ENCODE data around the gene FLNA. TPM values are rescaled to one million over a fixed set of nuclear protein-coding genes. Genes with fewer than 3 reads are reported as not detected.
"Not testable (repeated sequence)": the region's sequence is repeated elsewhere in the genome, so short reads cannot be mapped to it uniquely, and the experiment has no call there.

FLNA gene
- polyA plus RNA-seq, 2 of the 4 experiments (the other 2 are of a cell fraction), result 303 to 1,116 TPM

GRCh38 chrX:154396973-154397887 lies 22.8 kb upstream of the FLNA start:
- CTCF ChIA-PET, result interaction anchor here (0.5 to 4.7 kb wide), 8 partner anchors 10 to 90 kb away, joined by 3 to 28 read pairs (median 4); partner anchors contain the start of genes DNASE1L1, FLNA and TAFAZZIN
- POLR2A ChIA-PET, result interaction anchor here (0.6 to 2.1 kb wide), 18 partner anchors 10 to 146 kb away, joined by 3 to 19 read pairs (median 4); partner anchors contain the start of genes ATP6AP1, DNASE1L1, EMD and PLXNA3
- under 1% methylated on average over 19 of the region's 53 CpGs for WGBS (ENCODE audit: missing lambda C conversion rate)
- no peak for FAIRE-seq
- peak; percentile 61 to 82 for DNase-seq (ENCODE audit: low read depth in 1 of 2, low spot score in 1 of 2)
- Histone ChIP-seq H3K9me3 (no peaks in the 10 kb centered on the region), H3K4me1 (peaks cover 18% of the 10 kb centered on the region; the same call in 2 of the 3 replicates), H3K4me3 (peak overlapping the region; percentile 88), H3K4me2 (peak overlapping the region; percentile 76), H3K27ac (peak overlapping the region; percentile 96 to 100)
- ATAC-seq, result peak; percentile 63 to 81
- TF ChIP-seq EHMT2 (IDR thresholded peaks at IDR 0.05; ENCODE audit: low read depth) (no peak), TFCP2L1 (CRISPR knock-in tag; IDR thresholded peaks at IDR 0.05) (no peak), ATOH8 (CRISPR knock-in tag; IDR thresholded peaks at IDR 0.05; ENCODE audit: low read depth) (no peak), RARB (CRISPR knock-in tag; IDR thresholded peaks at IDR 0.05) (no peak), ZFP36 (IDR thresholded peaks at IDR 0.05; ENCODE audit: borderline replicate concordance, partially characterized antibody) (no peak), JUNB (IDR thresholded peaks at IDR 0.05) (no peak), PHF8 (IDR thresholded peaks at IDR 0.05; ENCODE audit: borderline replicate concordance, low read depth) (peak; percentile 30; the same call in 1 of the 2 replicates), POLR2A (IDR thresholded peaks at IDR 0.05; ENCODE audit: low read length) (peak; percentile 49)

DNA sequence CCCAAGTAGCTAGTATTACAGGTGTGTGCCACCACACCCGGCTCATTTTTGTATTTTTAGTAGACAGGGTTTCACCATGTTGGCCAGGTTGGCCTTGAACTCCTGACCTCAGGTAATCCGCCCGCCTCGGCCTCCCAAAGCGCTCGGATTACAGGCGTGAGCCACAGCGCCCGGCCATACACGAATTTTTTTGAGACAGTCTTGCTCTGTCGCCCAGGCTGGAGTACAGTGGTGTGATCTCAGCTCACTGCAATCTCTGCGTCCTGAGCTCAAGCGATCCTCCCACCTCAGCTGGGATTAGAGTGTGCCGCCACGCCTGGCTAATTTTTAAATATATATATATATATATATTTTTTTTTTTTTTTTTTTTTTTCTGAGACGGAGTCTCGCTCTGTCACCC lies 21.9 kb upstream of the FLNA start:
- 92% methylated on average over 15 of the region's 17 CpGs for WGBS (ENCODE audit: missing lambda C conversion rate)
- H3K4me2 ChIP-seq, result peak overlapping the region; percentile 76
- H3K27ac ChIP-seq, result peak overlapping the region; percentile 96 to 100
- H3K4me3 ChIP-seq, result peak overlapping the region; percentile 88
- POLR2A ChIA-PET; H3K9me3 ChIP-seq; DNase-seq (ENCODE audit: low read depth in 1 of 2, low spot score in 1 of 2); FAIRE-seq; ATAC-seq: not testable (repeated sequence)
- peaks cover 15% of the 10 kb centered on the region; the same call in 2 of the 3 replicates for H3K4me1 ChIP-seq
- CTCF ChIA-PET, result interaction anchor here (1.2 to 4.7 kb wide), 2 partner anchors 22 to 23 kb away, joined by 7 to 28 read pairs; partner anchors contain the start of gene FLNA

- H3K4me1 ChIP-seq; DNase-seq (ENCODE audit: low read depth in 1 of 2, low spot score in 1 of 2); H3K4me2 ChIP-seq; POLR2A ChIA-PET; CTCF ChIA-PET; H3K9me3 ChIP-seq: not testable (repeated sequence)
- ATAC-seq (peak; percentile 56 to 76), FAIRE-seq (peak; percentile 77)
- H3K27ac ChIP-seq, result peak overlapping the region; percentile 53 to 79; a peak in 4 of 6 replicates
- WGBS (ENCODE audit: missing lambda C conversion rate), result no CpG with 5 or more reads among the region's 121 CpGs
- H3K4me3 ChIP-seq, result 0 out of 3 replicates have a peak overlapping the region, but pooled peaks have one; percentile 31
Observed at GRCh38 chrX:154389812-154390747, 15.6 kb upstream of the FLNA start.

DNA sequence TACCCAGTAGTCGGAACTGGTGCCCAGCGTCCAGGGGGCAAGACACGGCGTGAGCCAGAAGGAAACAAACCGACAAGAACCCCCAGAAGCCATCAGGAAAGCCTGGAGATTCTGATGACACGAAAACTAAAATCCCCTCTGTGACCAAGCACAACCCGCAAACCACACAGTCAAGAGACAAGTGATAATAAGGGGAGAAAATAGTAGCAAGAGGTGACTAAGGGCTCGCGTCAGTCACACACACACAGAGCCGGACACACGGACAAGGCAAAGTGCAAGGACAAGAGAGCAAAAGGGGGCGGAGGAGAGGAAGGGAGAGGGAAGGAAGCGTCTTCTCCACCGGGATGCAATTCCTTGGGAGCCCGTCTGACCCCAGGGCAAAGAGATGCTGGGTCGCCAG lies 14.2 kb upstream of the FLNA start:
- H3K9me3 ChIP-seq; DNase-seq (ENCODE audit: low read depth in 1 of 2, low spot score in 1 of 2); CTCF ChIA-PET; H3K4me2 ChIP-seq; POLR2A ChIA-PET; H3K27ac ChIP-seq; H3K4me1 ChIP-seq; H3K4me3 ChIP-seq: not testable (repeated sequence)
- WGBS (ENCODE audit: missing lambda C conversion rate), result no CpG with 5 or more reads among the region's 16 CpGs
- FAIRE-seq (peak; percentile 46), ATAC-seq (peak; percentile 9 to 18; a peak in 5 of 6 replicates)

DNA sequence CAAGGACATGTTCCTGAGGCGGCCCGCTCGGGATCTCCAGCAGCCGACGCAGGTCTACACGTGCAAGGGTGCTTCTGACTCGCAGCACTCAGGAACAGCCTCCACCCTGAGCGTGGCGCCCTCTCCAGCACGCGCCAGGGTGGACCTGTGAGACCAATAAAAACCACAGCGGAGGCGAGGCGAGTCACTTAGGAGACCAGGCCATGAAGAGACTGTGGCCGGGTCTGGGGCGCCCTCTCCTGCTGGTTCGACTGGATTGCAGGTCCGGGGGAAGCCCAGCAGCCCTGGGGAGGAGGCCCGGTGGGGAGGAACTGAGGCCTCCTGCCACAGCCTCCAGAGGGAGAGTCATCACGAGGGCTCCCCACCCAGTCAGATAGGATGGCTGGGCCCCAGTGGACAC lies 13.7 kb upstream of the FLNA start:
- H3K4me3 ChIP-seq; H3K9me3 ChIP-seq; H3K4me1 ChIP-seq; CTCF ChIA-PET; H3K27ac ChIP-seq; POLR2A ChIA-PET; H3K4me2 ChIP-seq; DNase-seq (ENCODE audit: low read depth in 1 of 2, low spot score in 1 of 2): not testable (repeated sequence)
- ATAC-seq (peak; percentile 16 to 47), FAIRE-seq (peak; percentile 82)
- WGBS (ENCODE audit: missing lambda C conversion rate), result no CpG with 5 or more reads among the region's 20 CpGs

Data from A549 (cell line).